ENCODE data around the gene CNOT6.

DNA sequence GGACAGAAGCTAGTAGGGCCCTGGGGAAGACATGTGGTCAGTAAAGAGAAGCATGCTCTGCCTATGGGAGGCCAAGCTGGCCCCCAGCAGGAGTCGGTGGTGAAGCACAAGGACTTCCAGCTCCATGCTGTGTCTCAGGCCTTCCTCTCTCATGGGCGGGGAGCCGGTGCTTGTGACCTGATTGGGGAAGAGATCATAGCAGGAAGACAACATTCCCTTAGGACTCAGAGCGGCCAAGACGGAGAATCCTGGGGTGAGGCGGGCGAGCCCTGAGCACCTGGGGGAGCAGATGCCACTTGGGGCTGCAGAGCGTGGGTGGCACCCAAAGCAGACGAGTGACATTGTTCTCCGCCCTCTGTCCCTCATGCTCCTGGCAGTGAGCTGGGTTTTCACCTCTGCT is 33.3 kb upstream of the CNOT6 start:
- TF ChIP-seq, protein P1, sequence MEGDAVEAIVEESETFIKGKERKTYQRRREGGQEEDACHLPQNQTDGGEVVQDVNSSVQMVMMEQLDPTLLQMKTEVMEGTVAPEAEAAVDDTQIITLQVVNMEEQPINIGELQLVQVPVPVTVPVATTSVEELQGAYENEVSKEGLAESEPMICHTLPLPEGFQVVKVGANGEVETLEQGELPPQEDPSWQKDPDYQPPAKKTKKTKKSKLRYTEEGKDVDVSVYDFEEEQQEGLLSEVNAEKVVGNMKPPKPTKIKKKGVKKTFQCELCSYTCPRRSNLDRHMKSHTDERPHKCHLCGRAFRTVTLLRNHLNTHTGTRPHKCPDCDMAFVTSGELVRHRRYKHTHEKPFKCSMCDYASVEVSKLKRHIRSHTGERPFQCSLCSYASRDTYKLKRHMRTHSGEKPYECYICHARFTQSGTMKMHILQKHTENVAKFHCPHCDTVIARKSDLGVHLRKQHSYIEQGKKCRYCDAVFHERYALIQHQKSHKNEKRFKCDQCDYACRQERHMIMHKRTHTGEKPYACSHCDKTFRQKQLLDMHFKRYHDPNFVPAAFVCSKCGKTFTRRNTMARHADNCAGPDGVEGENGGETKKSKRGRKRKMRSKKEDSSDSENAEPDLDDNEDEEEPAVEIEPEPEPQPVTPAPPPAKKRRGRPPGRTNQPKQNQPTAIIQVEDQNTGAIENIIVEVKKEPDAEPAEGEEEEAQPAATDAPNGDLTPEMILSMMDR (conservative IDR thresholded peaks at IDR 0.05; ENCODE audit: low read depth, low read length), result no peak
- TF ChIP-seq EZH2 (IDR thresholded peaks at IDR 0.05; ENCODE audit: low read length, unreplicated experiment) (no peak), EZH2phosphoT487 (IDR thresholded peaks at IDR 0.05; ENCODE audit: borderline replicate concordance, low read length) (no peak)

All from PC-3 (cell line).